ENCODE measurements around the gene ANO1. TPM values are rescaled to one million over a fixed set of nuclear protein-coding genes. Genes with fewer than 3 reads are reported as not detected.

The ANO1 gene
- total RNA-seq, 2 experiments from 2014 or later: not detected

DNA sequence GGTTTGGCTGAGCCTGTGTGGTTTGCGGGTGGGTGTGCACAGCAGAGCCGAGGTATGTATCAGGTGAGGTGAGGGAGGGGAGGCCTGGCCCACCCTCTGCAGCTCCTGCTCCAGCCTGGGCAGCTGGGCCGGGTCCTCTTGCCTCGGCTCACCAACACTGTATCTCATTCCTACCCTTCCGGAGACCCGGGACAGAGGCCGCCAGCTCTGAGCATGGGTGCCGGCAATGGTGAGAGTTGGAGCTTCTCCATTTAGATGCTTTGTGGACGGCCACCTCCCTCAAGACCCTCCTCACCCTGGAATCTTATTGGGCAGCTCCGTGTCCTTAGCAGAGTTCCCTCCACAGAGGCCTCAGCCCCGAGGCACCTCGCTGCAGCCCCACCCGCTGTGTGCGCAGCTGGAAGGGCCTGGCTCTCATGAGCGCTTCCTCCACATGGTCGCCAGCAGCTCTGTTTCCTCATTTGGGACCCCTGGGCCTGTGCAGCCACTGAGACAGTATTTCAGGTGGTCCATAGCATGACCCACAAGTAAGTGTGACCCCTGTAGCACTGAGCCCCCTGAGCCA lies 55.7 kb downstream of the ANO1 start:
- Mint-ChIP-seq H3K27me3 (ENCODE audit: low read depth) (no peaks in the 10 kb centered on the region), H3K27ac (no peak overlapping the region), H3K9me3 (no peaks in the 10 kb centered on the region), H3K4me1 (ENCODE audit: low read depth) (no peaks in the 10 kb centered on the region), H3K4me3 (no peak overlapping the region), H3K36me3 (ENCODE audit: low read depth) (no peaks in the 10 kb centered on the region)
- DNase-seq: no peak
- intact Hi-C loops (cut with micrococcal nuclease): no loop called here
- CTCF ChIA-PET: no interaction called here

DNA sequence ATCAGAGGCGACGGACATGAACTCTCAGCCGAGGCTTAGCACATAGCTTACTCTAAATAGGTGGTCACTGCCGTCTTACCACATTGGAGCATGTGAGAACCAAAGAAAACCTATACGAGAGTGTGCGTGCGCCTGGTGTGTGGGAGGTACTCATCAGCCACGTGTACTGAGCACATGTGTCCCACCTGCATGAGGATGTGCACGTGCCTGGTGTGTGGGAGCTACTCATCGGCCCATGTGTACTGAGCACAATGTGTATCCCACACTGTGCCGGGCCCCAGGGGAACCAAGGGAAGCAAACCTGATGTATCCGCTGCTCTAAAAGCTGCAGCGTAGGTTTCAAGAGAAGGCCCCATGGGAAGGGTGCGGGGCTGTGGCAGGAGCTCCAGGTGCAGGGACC lies 56.4 kb downstream of the ANO1 start:
- Mint-ChIP-seq H3K27me3 (ENCODE audit: low read depth) (no peaks in the 10 kb centered on the region), H3K27ac (no peak overlapping the region), H3K36me3 (ENCODE audit: low read depth) (no peaks in the 10 kb centered on the region), H3K4me1 (ENCODE audit: low read depth) (no peaks in the 10 kb centered on the region), H3K4me3 (no peak overlapping the region), H3K9me3 (no peaks in the 10 kb centered on the region)
- CTCF ChIA-PET: no interaction called here
- no peak for DNase-seq
- intact Hi-C loops (cut with micrococcal nuclease): no loop called here

DNA sequence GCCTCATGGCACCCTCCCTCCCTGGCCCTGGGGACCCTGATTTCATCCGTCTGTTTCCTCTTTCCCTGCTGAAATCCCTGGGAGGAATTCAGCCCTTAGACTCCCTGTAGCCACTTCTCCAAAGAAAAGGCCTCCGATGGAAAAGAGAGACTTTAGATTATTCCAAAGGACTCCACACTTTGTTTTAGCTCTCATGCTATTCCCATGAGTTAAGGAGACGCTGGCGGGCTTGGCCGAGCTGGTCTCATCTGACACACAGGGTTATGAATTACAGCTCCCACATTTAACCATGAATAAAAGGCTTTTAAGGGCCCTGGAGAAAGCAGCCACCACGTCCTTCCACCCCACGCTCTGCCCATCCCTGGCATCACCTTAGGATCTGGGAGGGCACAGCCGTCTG lies 57.0 kb downstream of the ANO1 start:
- DNase-seq: no peak
- Mint-ChIP-seq H3K4me3 (no peak overlapping the region), H3K4me1 (ENCODE audit: low read depth) (no peaks in the 10 kb centered on the region), H3K27me3 (ENCODE audit: low read depth) (no peaks in the 10 kb centered on the region), H3K9me3 (no peaks in the 10 kb centered on the region), H3K27ac (no peak overlapping the region), H3K36me3 (ENCODE audit: low read depth) (no peaks in the 10 kb centered on the region)
- intact Hi-C loops (cut with micrococcal nuclease): no loop called here
- CTCF ChIA-PET: no interaction called here

DNA sequence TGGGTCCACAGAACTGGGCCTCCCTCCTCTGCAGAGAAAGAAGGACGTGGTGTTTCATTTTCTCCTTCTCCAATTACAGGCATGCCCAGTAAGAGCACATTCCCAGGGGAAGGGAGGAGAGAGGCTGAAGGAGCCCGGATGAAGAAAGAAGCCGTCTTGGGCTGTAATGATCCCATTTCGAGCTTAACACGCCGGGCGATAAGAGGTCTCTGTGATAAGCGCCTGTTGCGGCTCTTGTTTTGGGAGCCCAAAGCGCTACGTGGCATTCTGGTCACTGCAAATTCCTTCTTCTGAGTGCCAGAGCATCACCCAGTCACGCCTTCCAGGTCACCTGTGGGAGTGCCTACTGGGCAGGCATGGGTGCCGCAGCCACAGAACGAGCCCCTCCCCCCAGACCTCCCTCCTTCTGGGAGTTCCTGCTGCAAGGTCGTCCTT lies 57.5 kb downstream of the ANO1 start:
- CTCF ChIA-PET: no interaction called here
- H3K27me3 Mint-ChIP-seq (ENCODE audit: low read depth): peaks cover under 1% of the 10 kb centered on the region
- H3K9me3 Mint-ChIP-seq: no peaks in the 10 kb centered on the region
- no peak for DNase-seq
- no peaks in the 10 kb centered on the region for H3K4me1 Mint-ChIP-seq (ENCODE audit: low read depth)
- H3K27ac Mint-ChIP-seq: no peak overlapping the region
- H3K36me3 Mint-ChIP-seq (ENCODE audit: low read depth): no peaks in the 10 kb centered on the region
- intact Hi-C loops (cut with micrococcal nuclease): no loop called here
- H3K4me3 Mint-ChIP-seq: no peak overlapping the region

DNA sequence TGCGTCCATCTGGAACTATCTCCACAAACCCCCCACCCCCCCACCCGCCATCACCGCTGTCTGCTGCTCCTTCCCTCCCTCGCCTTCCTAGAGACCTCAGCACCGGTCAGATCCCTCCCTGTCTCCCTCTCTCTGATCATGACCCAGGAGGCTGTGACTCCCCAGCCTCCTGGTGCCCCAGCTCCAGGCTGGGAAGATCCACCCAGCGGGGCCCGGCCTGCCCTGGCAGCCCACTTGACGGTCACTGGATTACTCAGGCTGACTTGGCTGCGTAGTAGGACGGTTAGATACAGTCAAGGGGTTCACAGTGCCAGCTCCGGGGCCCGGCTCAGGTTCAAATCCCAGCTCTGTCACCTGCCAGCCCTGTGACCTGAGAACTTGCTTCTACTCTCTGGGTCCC lies 59.3 kb downstream of the ANO1 start:
- H3K36me3 Mint-ChIP-seq (ENCODE audit: low read depth): no peaks in the 10 kb centered on the region
- H3K9me3 Mint-ChIP-seq: no peaks in the 10 kb centered on the region
- DNase-seq: no peak
- H3K4me1 Mint-ChIP-seq (ENCODE audit: low read depth): peaks cover 5% of the 10 kb centered on the region
- intact Hi-C loops (cut with micrococcal nuclease): no loop called here
- H3K27me3 Mint-ChIP-seq (ENCODE audit: low read depth): peaks cover 14% of the 10 kb centered on the region
- no peak overlapping the region for H3K4me3 Mint-ChIP-seq
- CTCF ChIA-PET: no interaction called here
- no peak overlapping the region for H3K27ac Mint-ChIP-seq

DNA sequence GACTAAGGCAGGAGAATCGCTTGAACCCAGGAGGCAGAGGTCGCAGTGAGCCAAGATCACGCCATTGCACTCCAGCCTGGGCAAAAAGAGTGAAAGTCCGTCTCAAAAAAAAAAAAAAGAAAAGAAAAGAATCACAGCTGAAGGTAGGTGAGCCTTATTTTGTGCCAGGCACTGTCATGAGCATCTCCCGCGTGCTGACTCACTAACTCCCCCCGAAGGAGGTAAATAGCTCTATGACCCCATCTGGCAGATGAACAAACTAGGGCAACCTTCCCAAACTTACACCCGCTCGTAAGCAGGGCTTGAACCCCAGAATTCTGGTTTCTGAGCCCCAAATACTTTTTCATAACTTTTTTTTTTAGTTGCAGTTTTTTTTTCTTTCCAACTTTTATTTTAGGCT lies 60.3 kb downstream of the ANO1 start:
- H3K4me3 Mint-ChIP-seq: no peak overlapping the region
- H3K27ac Mint-ChIP-seq: no peak overlapping the region
- no peaks in the 10 kb centered on the region for H3K36me3 Mint-ChIP-seq (ENCODE audit: low read depth)
- peaks cover 5% of the 10 kb centered on the region for H3K4me1 Mint-ChIP-seq (ENCODE audit: low read depth)
- no peaks in the 10 kb centered on the region for H3K9me3 Mint-ChIP-seq
- CTCF ChIA-PET: interaction anchor here (0.7 kb wide), 1 partner anchor 225 kb away, joined by 9 read pairs; no protein-coding TSS in a partner anchor
- no peak for DNase-seq
- intact Hi-C loops (cut with micrococcal nuclease): no loop called here
- H3K27me3 Mint-ChIP-seq (ENCODE audit: low read depth): peaks cover 22% of the 10 kb centered on the region

DNA sequence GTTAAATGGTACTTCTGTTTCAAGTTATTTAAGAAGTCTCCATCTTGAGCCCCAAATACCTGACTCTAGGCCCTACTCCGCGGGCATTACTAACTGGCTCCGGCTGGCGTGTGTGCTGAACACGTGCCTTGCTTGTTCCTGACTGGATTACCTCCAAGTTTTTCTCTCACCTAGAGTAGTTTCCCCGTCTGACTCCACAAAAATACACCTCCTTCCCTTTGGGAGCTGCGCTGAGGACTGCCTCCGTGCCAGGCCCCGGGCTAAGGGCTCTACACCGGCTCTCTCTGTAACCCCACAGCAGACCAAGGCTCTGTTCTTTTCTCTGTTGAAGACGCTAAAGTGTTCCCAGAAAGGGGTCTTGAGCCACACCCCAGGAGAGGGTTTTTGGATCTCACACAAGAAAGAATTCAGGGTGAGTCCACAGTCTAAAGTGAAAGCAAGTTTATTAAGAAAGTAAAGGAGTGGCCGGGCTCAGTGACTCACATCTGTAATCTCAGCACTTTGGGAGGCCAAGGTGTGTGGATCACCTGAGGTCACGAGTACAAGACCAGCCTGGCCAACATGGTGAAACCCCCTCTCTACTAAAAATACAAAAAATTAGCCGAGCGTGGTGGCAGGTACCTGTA lies 61.8 kb downstream of the ANO1 start:
- Mint-ChIP-seq H3K36me3 (ENCODE audit: low read depth) (no peaks in the 10 kb centered on the region), H3K27me3 (ENCODE audit: low read depth) (peaks cover 31% of the 10 kb centered on the region), H3K9me3 (no peaks in the 10 kb centered on the region), H3K4me1 (ENCODE audit: low read depth) (peaks cover 5% of the 10 kb centered on the region), H3K27ac (no peak overlapping the region), H3K4me3 (no peak overlapping the region)
- no peak for DNase-seq
- CTCF ChIA-PET: no interaction called here
- intact Hi-C loops (cut with micrococcal nuclease): no loop called here

DNA sequence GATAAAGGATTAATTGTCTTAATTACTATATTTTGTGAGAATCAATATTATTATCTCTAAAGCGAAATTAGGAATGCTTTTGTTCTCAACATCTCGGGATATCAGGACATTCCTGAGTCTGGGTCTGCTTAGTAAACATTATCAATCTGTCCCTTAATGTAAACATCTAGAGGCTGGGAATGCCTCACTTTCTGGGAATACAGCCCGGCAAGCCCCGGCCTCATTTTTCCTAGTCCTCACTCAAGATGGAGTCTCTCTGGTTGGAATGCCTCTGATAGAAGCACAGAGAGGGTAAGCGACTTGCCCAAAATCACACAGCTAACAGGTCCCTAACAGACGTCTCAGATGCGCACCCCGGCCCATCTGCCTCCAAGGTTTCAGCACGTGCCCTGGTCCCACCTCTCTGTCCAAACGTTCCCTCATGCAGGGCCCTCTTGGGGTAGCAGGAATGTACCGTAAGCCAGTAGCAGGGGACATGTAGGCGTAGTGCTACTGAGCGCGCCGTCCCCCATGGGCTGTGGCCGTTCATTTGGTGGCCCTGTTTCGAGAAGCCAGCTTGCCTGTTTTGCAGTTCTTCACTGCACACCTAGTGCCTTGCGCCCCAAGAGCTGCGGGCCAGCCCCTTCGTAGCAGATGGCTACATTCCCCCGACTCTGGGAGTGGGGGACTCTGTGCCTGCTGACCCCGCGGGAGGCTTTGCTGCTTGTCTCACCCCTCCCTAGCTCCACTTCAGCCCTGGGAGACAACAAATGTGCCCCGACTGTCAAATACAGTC lies 62.8 kb downstream of the ANO1 start:
- DNase-seq: no peak
- no peaks in the 10 kb centered on the region for H3K9me3 Mint-ChIP-seq
- CTCF ChIA-PET: interaction anchor here (0.6 kb wide), 1 partner anchor 37 kb away, joined by 3 read pairs; no protein-coding TSS in a partner anchor
- intact Hi-C loops (cut with micrococcal nuclease): no loop called here
- no peaks in the 10 kb centered on the region for H3K36me3 Mint-ChIP-seq (ENCODE audit: low read depth)
- no peak overlapping the region for H3K4me3 Mint-ChIP-seq
- no peak overlapping the region for H3K27ac Mint-ChIP-seq
- H3K4me1 Mint-ChIP-seq (ENCODE audit: low read depth): peaks cover 5% of the 10 kb centered on the region
- H3K27me3 Mint-ChIP-seq (ENCODE audit: low read depth): peaks cover 32% of the 10 kb centered on the region

DNA sequence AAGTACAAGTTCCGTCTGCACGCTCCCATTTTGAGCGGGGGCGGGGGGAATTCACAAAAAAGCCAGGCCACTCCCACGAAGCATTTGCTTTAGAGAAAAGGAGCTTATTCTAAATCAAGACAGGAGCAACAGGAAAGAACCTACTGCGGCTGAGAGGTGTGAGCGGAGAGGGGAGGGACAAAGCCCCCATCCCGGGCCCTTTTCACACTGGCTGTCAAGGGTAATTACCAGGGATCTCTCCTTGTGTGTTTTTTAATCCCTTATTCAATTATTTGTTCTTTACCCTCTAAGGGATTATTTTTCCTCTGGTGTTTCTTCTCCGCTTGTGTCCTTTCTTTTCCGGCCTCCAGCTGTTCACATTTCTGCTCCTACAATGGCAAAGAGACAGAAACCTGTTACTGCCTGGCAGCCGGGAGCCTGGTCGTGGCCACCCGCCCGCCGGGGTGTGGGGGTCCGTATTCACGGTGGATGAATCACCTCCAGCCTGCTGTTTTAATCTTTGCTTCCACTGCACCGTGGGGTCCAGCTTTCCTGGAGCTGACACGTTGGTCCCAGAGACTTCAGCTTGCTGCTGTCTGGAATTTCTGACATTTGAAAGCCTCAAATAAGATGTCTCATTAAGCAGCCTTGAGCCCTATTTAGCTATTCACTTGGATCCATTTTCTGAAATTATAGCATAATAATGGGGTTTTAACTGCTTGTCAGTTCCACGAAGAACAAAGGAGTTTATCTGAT lies 63.5 kb downstream of the ANO1 start:
- CTCF ChIA-PET: interaction anchor here (0.6 kb wide), 1 partner anchor 36 kb away, joined by 3 read pairs; no protein-coding TSS in a partner anchor
- H3K4me3 Mint-ChIP-seq: no peak overlapping the region
- H3K36me3 Mint-ChIP-seq (ENCODE audit: low read depth): no peaks in the 10 kb centered on the region
- H3K27me3 Mint-ChIP-seq (ENCODE audit: low read depth): peaks cover 32% of the 10 kb centered on the region
- no peak overlapping the region for H3K27ac Mint-ChIP-seq
- DNase-seq: peak; percentile 45
- intact Hi-C loops (cut with micrococcal nuclease): no loop called here
- no peaks in the 10 kb centered on the region for H3K9me3 Mint-ChIP-seq
- H3K4me1 Mint-ChIP-seq (ENCODE audit: low read depth): peaks cover 5% of the 10 kb centered on the region

DNA sequence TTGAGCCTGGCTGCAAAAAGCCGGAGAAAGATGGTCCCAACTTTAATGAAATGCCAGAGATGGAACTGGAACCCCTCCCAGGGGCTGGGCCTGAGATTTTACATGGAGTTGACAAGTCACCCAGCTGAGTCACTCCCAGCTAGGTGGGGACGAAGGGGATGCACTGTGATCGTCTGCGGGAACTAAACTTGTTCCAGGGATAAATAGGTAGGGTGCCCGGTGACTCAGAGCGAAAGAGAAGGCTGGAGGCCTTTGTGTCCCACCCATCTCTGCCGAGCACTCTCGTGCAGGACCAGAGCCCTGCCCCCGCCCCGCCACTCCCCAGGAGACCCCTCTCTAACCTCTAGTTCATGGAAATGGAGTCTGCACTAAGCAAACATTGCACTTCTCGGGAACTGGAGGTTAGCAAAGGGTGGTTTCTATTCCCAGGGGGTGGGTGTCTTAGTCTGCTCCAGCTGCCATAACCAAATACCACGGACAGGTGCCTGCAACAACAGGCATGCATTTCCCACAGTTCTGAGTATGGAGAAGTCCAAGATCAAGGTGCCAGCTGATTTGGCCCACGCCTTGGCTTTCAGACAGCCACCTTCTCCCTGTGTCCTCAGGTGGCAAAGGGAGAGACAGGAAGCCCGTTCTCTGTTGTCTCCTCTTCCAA lies 64.2 kb downstream of the ANO1 start:
- Mint-ChIP-seq H3K4me1 (ENCODE audit: low read depth) (peaks cover 5% of the 10 kb centered on the region), H3K27me3 (ENCODE audit: low read depth) (peaks cover 35% of the 10 kb centered on the region), H3K36me3 (ENCODE audit: low read depth) (no peaks in the 10 kb centered on the region), H3K4me3 (no peak overlapping the region), H3K9me3 (no peaks in the 10 kb centered on the region), H3K27ac (no peak overlapping the region)
- intact Hi-C loops (cut with micrococcal nuclease): no loop called here
- no peak for DNase-seq
- CTCF ChIA-PET: no interaction called here

DNA sequence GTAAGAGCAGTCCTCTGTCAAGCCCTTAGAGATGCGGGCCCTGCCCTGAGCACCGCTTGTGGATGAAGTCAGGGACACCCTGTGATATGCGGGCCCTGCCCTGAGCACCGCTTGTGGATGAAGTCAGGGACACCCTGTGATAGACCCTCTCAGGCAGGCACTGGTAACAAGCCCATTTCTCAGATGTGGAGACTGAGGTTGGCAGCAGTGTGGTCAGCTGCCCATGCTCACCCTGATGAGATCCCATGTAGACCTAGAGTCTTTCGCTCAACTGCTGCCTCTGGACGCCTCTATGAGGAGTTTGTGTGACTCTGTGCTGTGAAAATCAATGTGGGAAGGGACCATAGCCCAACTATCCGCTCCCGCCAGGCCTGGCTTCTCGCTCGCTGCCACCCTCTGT lies 66.1 kb downstream of the ANO1 start:
- H3K9me3 Mint-ChIP-seq: no peaks in the 10 kb centered on the region
- no peaks in the 10 kb centered on the region for H3K36me3 Mint-ChIP-seq (ENCODE audit: low read depth)
- DNase-seq: no peak
- H3K4me3 Mint-ChIP-seq: no peak overlapping the region
- intact Hi-C loops (cut with micrococcal nuclease): no loop called here
- CTCF ChIA-PET: no interaction called here
- H3K27me3 Mint-ChIP-seq (ENCODE audit: low read depth): peaks cover 37% of the 10 kb centered on the region
- peaks cover 5% of the 10 kb centered on the region for H3K4me1 Mint-ChIP-seq (ENCODE audit: low read depth)
- H3K27ac Mint-ChIP-seq: no peak overlapping the region

DNA sequence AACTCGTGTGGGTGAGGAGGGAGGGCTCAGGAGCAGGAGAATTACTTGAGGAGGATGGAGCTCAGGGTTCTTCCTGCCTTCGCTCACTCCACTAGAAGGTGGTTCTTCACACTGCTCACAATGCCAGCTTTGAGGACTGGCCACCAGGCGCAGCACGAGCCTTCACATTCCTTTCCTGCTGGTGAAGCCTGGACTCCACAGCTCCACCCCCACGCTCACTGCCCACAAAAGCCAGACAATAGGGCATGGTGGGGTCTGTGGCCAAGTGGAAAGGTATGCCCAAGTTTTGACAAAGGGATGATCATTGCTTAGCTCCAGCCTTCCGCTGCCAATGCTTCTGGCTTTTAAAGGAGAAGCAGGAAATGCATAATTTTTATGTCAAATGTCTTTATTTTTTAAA lies 67.0 kb downstream of the ANO1 start:
- no peak overlapping the region for H3K4me3 Mint-ChIP-seq
- DNase-seq: no peak
- H3K36me3 Mint-ChIP-seq (ENCODE audit: low read depth): no peaks in the 10 kb centered on the region
- H3K27ac Mint-ChIP-seq: no peak overlapping the region
- CTCF ChIA-PET: no interaction called here
- peaks cover 37% of the 10 kb centered on the region for H3K27me3 Mint-ChIP-seq (ENCODE audit: low read depth)
- intact Hi-C loops (cut with micrococcal nuclease): no loop called here
- no peaks in the 10 kb centered on the region for H3K9me3 Mint-ChIP-seq
- H3K4me1 Mint-ChIP-seq (ENCODE audit: low read depth): peaks cover 5% of the 10 kb centered on the region

Measured in activated naive CD4-positive, alpha-beta T cell treated with anti-CD3 and anti-CD28 coated beads for 36 hours (primary cell).